ENCODE data around the gene AFF3.

AFF3 gene

GRCh38 chr2:99854236-99854852 is 288.0 kb downstream of the AFF3 start:
- Mint-ChIP-seq H3K27me3 (ENCODE audit: low read depth) (peaks cover 3% of the 10 kb centered on the region), H3K4me3 (no peak overlapping the region), H3K27ac (no peak overlapping the region), H3K36me3 (ENCODE audit: low read depth) (no peaks in the 10 kb centered on the region), H3K4me1 (ENCODE audit: low read depth) (no peaks in the 10 kb centered on the region), H3K9me3 (no peaks in the 10 kb centered on the region)
- no peak for DNase-seq (ENCODE audit: low spot score)

GRCh38 chr2:99852956-99853355 is 289.4 kb downstream of the AFF3 start:
- H3K36me3 Mint-ChIP-seq (ENCODE audit: low read depth) = no peaks in the 10 kb centered on the region
- no peak overlapping the region for H3K27ac Mint-ChIP-seq
- peaks cover 3% of the 10 kb centered on the region for H3K27me3 Mint-ChIP-seq (ENCODE audit: low read depth)
- H3K9me3 Mint-ChIP-seq = no peaks in the 10 kb centered on the region
- H3K4me3 Mint-ChIP-seq = no peak overlapping the region
- H3K4me1 Mint-ChIP-seq (ENCODE audit: low read depth) = no peaks in the 10 kb centered on the region
- DNase-seq (ENCODE audit: low spot score) = no peak

GRCh38 chr2:99852376-99852934 is 289.9 kb downstream of the AFF3 start:
- DNase-seq (ENCODE audit: low spot score) = no peak
- H3K9me3 Mint-ChIP-seq = no peaks in the 10 kb centered on the region
- no peaks in the 10 kb centered on the region for H3K36me3 Mint-ChIP-seq (ENCODE audit: low read depth)
- no peaks in the 10 kb centered on the region for H3K4me1 Mint-ChIP-seq (ENCODE audit: low read depth)
- peaks cover 3% of the 10 kb centered on the region for H3K27me3 Mint-ChIP-seq (ENCODE audit: low read depth)
- H3K4me3 Mint-ChIP-seq = no peak overlapping the region
- H3K27ac Mint-ChIP-seq = no peak overlapping the region

DNA sequence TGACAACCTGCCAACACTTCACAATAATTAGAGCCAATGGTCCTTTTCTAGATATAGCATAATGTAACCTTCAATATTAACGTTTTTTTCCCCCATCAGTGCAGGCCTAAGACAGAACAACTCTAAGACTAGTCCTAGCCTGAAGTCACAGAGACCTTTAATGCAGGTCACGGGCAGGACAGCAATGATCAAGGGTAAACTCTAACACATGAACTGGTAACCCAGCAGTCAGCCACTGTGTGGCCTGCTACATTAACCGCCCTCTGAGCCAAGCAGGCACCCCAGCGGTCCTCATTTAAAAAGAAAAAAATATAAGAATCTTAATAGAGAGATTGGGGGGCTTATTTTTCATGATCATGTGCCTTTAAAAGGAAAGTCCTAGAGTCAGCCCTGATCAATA is 290.6 kb downstream of the AFF3 start:
- no peak for DNase-seq (ENCODE audit: low spot score)
- Mint-ChIP-seq H3K4me3 (no peak overlapping the region), H3K9me3 (no peaks in the 10 kb centered on the region), H3K27me3 (ENCODE audit: low read depth) (peaks cover 3% of the 10 kb centered on the region), H3K27ac (no peak overlapping the region), H3K36me3 (ENCODE audit: low read depth) (no peaks in the 10 kb centered on the region), H3K4me1 (ENCODE audit: low read depth) (no peaks in the 10 kb centered on the region)

GRCh38 chr2:99851089-99851488 is 291.3 kb downstream of the AFF3 start:
- H3K27me3 Mint-ChIP-seq (ENCODE audit: low read depth) = peaks cover 3% of the 10 kb centered on the region
- no peak overlapping the region for H3K27ac Mint-ChIP-seq
- no peaks in the 10 kb centered on the region for H3K4me1 Mint-ChIP-seq (ENCODE audit: low read depth)
- no peaks in the 10 kb centered on the region for H3K36me3 Mint-ChIP-seq (ENCODE audit: low read depth)
- no peaks in the 10 kb centered on the region for H3K9me3 Mint-ChIP-seq
- no peak for DNase-seq (ENCODE audit: low spot score)
- no peak overlapping the region for H3K4me3 Mint-ChIP-seq

- Mint-ChIP-seq H3K36me3 (ENCODE audit: low read depth) (no peaks in the 10 kb centered on the region), H3K27me3 (ENCODE audit: low read depth) (peaks cover 2% of the 10 kb centered on the region), H3K4me1 (ENCODE audit: low read depth) (no peaks in the 10 kb centered on the region), H3K27ac (no peak overlapping the region), H3K9me3 (no peaks in the 10 kb centered on the region), H3K4me3 (no peak overlapping the region)
- no peak for DNase-seq (ENCODE audit: low spot score)
Measured at GRCh38 chr2:99850084-99850710, 292.2 kb downstream of the AFF3 start.

DNA sequence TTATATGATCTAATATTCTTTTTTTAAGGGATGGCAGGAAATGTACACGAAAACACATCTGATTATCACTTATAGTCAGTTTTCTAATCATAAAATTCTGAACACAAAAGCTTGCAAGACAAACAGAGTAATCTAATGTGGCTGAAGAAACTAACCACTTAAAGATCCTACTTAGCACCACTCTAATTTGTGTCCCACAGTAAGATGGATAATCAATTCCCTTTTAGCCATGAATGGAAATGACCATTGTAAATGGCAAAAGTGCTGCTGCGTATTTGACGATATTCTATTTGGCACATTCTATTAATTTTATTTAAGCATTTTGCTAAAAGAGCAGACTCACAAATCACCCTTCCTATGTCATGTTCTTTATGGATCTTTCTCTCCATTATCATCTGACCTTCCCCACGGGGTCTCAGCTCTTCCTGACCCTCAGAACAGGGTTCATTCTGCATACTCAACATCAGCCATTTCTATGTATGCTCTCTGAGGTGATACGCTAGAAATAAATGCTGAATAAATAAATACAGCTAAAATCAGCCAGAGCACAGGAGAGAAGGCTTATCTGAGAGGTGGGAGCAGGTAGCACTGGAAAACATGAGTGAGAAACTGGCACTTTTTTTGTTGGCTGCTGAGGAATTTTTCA is 295.8 kb downstream of the AFF3 start:
- H3K4me3 Mint-ChIP-seq = no peak overlapping the region
- H3K27me3 Mint-ChIP-seq (ENCODE audit: low read depth) = peaks cover 2% of the 10 kb centered on the region
- no peak overlapping the region for H3K27ac Mint-ChIP-seq
- H3K9me3 Mint-ChIP-seq = no peaks in the 10 kb centered on the region
- DNase-seq (ENCODE audit: low spot score) = no peak
- H3K36me3 Mint-ChIP-seq (ENCODE audit: low read depth) = no peaks in the 10 kb centered on the region
- H3K4me1 Mint-ChIP-seq (ENCODE audit: low read depth) = no peaks in the 10 kb centered on the region

GRCh38 chr2:99845296-99845695 is 297.1 kb downstream of the AFF3 start:
- no peaks in the 10 kb centered on the region for H3K36me3 Mint-ChIP-seq (ENCODE audit: low read depth)
- DNase-seq (ENCODE audit: low spot score) = no peak
- no peak overlapping the region for H3K27ac Mint-ChIP-seq
- peaks cover 6% of the 10 kb centered on the region for H3K27me3 Mint-ChIP-seq (ENCODE audit: low read depth)
- no peaks in the 10 kb centered on the region for H3K9me3 Mint-ChIP-seq
- H3K4me3 Mint-ChIP-seq = no peak overlapping the region
- no peaks in the 10 kb centered on the region for H3K4me1 Mint-ChIP-seq (ENCODE audit: low read depth)

GRCh38 chr2:99842451-99842850 is 299.9 kb downstream of the AFF3 start:
- no peak for DNase-seq (ENCODE audit: low spot score)
- H3K4me1 Mint-ChIP-seq (ENCODE audit: low read depth) = peaks cover 1% of the 10 kb centered on the region
- H3K4me3 Mint-ChIP-seq = no peak overlapping the region
- H3K27ac Mint-ChIP-seq = no peak overlapping the region
- peaks cover 7% of the 10 kb centered on the region for H3K27me3 Mint-ChIP-seq (ENCODE audit: low read depth)
- no peaks in the 10 kb centered on the region for H3K36me3 Mint-ChIP-seq (ENCODE audit: low read depth)
- no peaks in the 10 kb centered on the region for H3K9me3 Mint-ChIP-seq

- no peak for DNase-seq (ENCODE audit: low spot score)
- H3K27me3 Mint-ChIP-seq (ENCODE audit: low read depth) = peaks cover 7% of the 10 kb centered on the region
- no peaks in the 10 kb centered on the region for H3K9me3 Mint-ChIP-seq
- peaks cover 8% of the 10 kb centered on the region for H3K4me1 Mint-ChIP-seq (ENCODE audit: low read depth)
- no peak overlapping the region for H3K27ac Mint-ChIP-seq
- H3K36me3 Mint-ChIP-seq (ENCODE audit: low read depth) = no peaks in the 10 kb centered on the region
- H3K4me3 Mint-ChIP-seq = no peak overlapping the region
Measured at GRCh38 chr2:99841749-99842148, 300.6 kb downstream of the AFF3 start.

DNA sequence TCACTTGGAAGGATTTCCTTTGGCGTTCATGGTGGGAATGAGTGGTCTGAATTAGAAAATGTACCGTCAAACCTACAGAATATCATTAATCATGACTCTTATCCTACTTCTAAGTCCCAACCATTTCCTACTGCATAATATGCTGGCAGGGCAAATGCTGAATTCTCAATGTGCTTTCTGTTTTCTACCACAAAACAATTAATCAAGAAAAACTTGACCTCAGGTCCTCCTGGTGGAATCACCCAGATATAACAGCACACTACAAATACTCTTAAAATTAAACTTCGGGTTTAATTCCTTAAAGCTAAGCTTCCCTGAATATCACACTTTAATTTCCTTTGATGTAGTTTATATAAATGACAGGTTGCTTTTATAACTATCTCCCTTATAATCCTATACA is 301.6 kb downstream of the AFF3 start:
- Mint-ChIP-seq H3K27ac (no peak overlapping the region), H3K27me3 (ENCODE audit: low read depth) (peaks cover 7% of the 10 kb centered on the region), H3K9me3 (no peaks in the 10 kb centered on the region)

DNA sequence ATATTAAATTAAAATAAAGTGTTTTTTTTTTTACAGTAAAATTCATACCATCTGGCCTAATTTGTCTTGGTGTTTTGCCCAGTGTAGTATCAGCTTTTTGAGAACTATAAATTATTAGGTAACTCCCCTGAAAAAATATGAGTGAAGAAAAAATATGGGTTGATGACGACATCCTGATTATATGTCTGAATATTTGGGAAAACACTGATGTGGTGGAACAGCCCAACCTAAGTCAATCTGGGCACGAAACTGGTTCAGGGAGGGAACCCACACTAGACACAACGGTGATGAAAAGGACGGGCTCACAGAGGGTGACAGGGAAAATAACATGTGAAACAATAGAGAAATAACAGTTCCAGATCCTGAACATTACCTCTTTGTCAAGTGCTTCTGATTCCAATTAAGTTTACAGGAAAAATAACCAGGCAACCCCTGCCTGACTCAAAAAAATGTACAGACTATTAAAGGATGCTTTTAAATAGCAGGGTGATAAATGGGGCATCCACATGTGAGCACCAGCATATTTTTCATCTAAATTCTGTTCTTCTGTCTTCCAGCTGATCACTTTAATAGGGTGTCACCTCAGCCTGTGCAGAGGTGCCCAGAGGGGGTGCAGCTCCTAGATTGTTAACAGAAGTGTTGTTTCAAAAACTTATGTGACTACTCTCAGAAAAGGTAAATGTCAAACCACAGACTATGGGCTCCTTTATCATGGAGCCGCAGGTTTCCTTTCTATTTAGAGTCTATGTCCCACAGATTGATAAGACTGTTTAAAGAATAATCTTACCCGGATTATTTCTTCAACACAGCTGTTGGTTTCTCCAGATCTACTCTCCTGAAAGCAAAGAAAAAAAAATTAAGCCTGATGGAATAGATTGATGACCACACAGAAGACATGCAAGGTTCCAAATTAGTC is 305.4 kb downstream of the AFF3 start:
- Mint-ChIP-seq H3K27ac (no peak overlapping the region), H3K4me1 (ENCODE audit: low read depth) (peaks cover 9% of the 10 kb centered on the region), H3K9me3 (no peaks in the 10 kb centered on the region), H3K27me3 (ENCODE audit: low read depth) (peaks cover 7% of the 10 kb centered on the region), H3K36me3 (ENCODE audit: low read depth) (no peaks in the 10 kb centered on the region), H3K4me3 (no peak overlapping the region)
- no peak for DNase-seq (ENCODE audit: low spot score)

More for the DNA sequence above, 301.6 kb downstream of the AFF3 start:
- Mint-ChIP-seq H3K4me1 (ENCODE audit: low read depth) (peaks cover 9% of the 10 kb centered on the region), H3K36me3 (ENCODE audit: low read depth) (no peaks in the 10 kb centered on the region), H3K4me3 (no peak overlapping the region)
- no peak for DNase-seq (ENCODE audit: low spot score)

DNA sequence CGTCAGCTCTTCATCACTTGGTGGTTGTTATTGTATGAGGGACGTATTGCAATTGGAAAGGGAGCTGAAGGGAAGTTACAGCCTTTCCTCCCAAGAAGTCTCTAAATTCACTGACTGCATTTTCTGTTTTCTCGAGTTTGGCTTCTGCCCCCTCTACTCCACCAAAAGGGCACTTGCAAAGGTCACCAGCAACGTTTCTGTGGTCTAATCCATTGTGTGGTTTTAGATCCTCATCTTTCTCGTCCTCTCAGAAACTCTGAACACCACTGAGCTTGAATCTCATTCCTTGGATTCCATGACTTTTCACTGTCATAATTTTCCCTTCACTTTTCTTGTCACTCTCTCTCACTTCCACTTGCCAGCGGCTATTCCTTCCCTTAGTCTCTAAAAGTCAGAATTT is 308.0 kb downstream of the AFF3 start:
- no peak overlapping the region for H3K4me3 Mint-ChIP-seq
- no peak for DNase-seq (ENCODE audit: low spot score)
- H3K27me3 Mint-ChIP-seq (ENCODE audit: low read depth) = no peaks in the 10 kb centered on the region
- no peaks in the 10 kb centered on the region for H3K9me3 Mint-ChIP-seq
- H3K27ac Mint-ChIP-seq = no peak overlapping the region
- peaks cover 9% of the 10 kb centered on the region for H3K4me1 Mint-ChIP-seq (ENCODE audit: low read depth)
- no peaks in the 10 kb centered on the region for H3K36me3 Mint-ChIP-seq (ENCODE audit: low read depth)
